HT-29 (cell line): Measurements from ENCODE around the gene LAMA5. TPM values are rescaled to one million over a fixed set of nuclear protein-coding genes. Genes with fewer than 3 reads are reported as not detected.

Experiments used
- DNase-seq: peaks from one replicate; pipeline ENCODE4 v3.0.0-alpha.2; 2015; ENCODE audit warnings: low spot score
- total RNA-seq: library from RNA; depleted of rRNA; stranded (reverse); fragments of >200 nt; shearing (Covaris generic); gene quantifications from 2 replicates; pipeline ENCODE4 v1.2.3, GENCODE V29; 2014; rRNA removed

Gene LAMA5, protein sequence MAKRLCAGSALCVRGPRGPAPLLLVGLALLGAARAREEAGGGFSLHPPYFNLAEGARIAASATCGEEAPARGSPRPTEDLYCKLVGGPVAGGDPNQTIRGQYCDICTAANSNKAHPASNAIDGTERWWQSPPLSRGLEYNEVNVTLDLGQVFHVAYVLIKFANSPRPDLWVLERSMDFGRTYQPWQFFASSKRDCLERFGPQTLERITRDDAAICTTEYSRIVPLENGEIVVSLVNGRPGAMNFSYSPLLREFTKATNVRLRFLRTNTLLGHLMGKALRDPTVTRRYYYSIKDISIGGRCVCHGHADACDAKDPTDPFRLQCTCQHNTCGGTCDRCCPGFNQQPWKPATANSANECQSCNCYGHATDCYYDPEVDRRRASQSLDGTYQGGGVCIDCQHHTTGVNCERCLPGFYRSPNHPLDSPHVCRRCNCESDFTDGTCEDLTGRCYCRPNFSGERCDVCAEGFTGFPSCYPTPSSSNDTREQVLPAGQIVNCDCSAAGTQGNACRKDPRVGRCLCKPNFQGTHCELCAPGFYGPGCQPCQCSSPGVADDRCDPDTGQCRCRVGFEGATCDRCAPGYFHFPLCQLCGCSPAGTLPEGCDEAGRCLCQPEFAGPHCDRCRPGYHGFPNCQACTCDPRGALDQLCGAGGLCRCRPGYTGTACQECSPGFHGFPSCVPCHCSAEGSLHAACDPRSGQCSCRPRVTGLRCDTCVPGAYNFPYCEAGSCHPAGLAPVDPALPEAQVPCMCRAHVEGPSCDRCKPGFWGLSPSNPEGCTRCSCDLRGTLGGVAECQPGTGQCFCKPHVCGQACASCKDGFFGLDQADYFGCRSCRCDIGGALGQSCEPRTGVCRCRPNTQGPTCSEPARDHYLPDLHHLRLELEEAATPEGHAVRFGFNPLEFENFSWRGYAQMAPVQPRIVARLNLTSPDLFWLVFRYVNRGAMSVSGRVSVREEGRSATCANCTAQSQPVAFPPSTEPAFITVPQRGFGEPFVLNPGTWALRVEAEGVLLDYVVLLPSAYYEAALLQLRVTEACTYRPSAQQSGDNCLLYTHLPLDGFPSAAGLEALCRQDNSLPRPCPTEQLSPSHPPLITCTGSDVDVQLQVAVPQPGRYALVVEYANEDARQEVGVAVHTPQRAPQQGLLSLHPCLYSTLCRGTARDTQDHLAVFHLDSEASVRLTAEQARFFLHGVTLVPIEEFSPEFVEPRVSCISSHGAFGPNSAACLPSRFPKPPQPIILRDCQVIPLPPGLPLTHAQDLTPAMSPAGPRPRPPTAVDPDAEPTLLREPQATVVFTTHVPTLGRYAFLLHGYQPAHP (N-terminal part only)
- 286 and 336 TPM in 2 replicates for total RNA-seq

DNA sequence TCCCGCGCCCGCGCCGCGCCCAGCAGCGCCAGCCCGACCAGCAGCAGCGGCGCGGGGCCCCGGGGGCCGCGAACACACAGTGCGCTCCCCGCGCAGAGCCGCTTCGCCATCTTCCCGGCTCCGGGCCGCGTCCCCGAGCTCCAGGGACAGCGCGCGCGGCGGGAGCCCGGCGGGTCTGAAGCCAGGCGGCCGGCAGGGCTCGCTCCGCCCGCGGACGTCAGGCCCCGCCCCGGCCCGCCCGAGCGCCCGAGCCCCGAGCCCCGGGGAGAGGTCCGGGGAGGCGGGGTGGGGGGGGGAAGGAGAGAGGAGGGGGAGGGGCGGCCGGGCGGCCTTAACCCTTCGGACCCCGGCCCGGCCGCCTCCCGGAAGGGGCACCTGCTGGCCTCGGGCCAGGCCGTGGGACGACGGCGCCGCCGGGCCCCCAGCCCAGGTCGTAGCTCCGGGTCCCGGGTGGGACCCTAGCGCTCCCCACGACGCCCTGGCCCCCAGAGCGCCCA is at the start of gene LAMA5:
LAMA5 (minus strand) TSS at position 177 of the 497 bp plus-strand sequence; CDS start at position 110, 67 bp downstream.
- peak; percentile 70 for DNase-seq

DNA sequence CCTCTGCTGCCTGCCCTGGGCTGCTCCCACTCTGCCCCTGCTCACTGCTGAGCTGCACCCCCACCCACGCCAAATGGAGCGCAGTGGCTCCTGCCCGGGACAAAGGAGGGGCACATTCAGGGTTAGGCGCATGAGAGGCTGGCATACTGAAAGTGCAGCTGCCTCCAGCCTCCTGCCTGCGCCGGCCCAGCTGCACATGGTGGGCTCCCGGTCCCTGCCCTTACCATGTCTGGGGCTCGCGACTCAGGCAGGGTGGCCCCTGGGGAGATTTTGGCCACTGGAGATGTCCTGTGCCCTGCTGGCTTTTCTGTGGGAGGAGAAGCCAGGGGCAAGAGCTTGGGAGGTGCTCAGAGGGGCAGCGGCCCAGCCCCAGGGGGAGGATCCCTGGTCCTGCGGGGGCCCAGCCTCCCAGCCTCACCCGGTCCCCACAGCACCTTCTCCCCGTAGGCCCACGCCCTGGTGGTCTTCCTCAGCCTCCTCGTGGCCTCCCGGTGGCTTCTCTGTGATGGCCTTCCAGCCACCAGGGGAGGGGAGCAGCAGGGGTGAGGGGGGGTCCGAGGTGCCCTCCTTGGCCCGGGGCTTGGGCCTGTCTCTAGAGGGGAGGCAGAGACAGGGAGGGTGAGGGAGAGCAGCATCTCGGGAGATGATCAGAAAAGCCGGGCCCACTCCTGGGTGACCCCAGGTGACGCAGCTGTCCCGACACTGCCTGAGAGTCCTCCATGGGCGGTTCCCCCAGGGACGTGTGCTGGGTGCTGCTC is 48.4 kb upstream of the LAMA5 start:
- DNase-seq = no peak

DNA sequence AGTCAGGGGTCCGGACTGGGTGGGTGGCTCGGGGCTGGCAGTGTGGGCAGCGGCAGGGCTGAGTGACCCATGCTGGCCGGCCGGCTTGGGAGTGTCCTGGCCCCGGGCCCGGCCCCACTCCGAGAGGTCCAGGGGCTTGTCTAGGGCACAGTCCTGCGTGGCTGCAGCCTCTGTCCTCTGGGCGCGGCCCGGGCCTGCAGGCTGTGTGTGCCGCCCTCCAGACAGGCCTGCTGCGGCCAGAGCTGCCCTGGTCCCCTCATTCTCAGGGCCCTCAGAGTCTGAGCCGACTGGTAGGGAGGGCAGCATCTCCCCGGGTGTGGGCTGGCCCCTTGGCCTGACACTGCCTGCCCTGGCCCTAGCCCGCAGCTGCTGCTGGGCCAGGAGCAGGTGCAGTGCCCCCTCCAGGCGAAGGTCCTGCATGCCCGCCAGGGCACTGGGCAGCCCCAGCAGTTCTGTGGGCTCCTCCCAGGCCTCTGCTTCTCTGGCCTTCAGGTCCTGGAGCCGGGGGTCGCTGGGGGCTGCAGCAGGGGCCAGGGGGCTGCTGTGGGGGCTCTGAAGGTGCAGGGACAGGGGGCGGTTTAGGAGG is 46.9 kb upstream of the LAMA5 start:
- peak; percentile 60 for DNase-seq

DNA sequence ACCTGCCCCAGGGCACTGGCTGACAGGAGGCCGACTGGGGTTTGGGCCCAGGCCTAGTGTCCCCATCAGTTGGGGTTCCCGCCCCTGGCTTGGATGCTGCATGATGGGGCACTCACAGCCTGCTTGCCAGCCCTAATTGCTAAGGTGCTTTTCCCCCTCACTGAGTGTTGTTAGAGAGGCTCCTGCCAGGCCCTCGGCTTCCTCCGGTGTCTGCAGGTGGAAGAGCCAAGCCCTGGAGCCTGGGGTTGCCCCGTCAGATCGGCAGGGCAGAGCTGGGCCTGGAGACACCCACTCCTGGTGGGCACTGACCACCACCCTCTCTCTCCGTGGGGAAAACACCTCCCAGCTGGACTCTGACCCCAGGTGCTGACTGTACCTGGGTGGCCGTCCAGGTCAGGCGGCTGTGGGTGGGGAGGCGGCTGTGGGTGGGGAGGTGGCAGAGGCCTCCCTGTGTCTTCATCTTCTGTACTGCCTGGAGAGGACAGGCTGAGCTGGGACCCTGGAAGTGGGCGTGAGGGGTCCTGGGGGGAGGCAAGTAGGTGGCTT is 46.0 kb upstream of the LAMA5 start:
- peak; percentile 48 for DNase-seq

DNA sequence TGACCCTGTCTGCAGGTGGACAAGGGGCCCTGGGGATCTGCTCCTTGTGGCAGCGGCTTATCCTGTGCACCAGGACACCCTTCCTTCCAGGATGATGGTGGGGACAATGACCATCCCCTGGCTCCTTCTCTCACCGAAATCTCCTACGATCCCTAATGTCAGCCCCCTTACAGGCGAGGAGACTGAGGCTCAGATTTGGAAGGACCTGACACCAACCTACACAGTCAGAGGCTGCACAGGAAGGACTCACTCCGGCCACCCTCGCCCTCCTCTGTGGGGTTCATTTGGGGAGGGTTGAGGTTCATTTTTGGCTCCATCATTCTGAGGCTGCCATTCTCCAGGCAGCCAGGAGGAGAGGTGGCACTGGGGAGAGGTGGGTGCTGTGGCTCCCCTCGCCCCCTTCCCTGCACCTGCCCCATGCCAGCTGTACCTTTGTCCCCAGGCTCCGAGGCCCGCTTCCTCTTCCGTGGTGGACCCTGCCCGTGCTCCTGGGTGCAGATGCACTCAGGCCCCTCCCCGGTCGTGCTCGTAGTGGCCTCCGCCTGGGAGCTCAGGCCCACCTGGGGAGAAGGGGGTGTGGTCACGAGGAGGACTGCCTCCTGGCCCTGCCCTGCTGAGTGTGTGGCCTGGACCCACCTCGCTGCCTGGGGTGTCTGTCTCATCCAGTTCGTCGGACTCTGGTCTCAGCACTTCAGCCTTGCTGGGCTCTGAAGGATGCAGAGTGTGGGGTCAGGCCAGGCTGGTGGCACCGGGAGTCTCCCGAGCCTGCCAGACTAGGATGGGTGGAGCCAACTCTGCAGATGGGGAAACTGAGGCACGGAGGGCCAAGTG is 45.3 kb upstream of the LAMA5 start:
- peak; percentile 45 for DNase-seq

DNA sequence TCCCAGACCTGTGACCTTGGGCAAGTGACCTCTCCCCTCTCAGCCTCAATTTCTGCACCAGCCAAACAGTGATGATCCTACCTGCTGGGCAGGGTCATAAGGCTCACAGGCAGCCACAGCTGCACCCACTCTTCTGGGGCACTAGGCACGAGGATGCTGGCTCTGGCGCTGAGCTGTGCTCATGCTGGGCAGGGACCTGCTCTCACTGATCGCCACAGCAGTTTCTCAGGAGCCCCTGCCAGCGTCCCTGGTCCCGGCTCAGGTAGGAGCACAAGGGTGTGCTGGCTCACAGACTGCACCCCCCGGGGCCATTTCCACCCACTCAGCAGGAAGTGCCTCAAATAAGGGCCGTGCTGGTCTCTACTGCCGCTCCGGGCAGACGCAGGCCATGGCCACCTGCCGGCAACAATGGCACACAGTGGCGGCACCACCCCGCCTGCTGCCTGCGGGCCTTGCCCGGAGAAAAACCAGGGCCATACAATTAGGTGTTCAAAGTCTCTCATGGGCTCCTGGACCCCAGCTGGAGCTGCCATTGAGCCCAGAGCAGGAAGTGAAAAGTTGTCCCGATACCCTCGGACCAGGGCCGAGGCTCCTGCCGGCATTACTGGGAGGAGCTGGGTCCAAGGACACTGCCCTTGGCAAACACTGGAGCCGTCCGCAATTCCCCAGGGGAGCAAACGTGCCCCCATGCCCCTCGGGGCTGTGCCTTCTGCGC is 44.5 kb upstream of the LAMA5 start:
- peak; percentile 76 for DNase-seq

DNA sequence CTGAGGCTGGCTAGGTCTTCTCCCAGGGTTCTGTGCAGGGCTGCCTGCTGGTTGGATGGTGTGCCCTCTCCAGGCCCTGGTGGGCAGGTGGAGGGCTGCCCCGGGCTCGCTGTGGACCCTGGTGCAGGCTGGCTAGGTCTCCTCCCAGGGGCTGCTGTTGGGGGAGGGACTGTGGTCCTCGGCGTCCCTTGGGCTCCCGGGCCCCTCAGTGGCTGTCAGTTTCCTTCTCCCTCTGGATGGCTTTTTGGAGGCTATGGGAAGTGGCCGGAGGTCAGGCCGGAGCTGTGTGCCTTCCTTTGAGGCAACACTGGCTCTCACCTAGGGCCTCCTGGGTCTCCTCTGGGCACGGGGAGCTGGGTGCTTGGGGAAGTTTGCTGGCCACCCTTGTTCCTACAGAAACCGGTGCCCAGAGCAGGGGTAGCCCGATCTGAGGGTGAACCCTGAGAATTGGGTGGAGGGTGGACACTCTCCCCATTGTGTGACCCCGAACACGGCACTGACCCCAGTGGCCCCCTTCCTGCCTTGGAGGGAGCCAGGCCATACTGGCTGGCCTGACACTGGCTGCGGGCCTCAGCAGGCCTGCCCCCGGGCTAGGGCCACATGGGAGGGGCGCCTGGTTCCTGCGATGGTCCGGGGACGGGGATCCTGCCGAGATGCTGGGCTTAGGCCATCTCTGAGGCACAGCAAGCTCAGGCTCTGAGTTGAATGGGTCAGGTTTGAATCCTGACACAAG is 43.8 kb upstream of the LAMA5 start:
- no peak for DNase-seq

DNA sequence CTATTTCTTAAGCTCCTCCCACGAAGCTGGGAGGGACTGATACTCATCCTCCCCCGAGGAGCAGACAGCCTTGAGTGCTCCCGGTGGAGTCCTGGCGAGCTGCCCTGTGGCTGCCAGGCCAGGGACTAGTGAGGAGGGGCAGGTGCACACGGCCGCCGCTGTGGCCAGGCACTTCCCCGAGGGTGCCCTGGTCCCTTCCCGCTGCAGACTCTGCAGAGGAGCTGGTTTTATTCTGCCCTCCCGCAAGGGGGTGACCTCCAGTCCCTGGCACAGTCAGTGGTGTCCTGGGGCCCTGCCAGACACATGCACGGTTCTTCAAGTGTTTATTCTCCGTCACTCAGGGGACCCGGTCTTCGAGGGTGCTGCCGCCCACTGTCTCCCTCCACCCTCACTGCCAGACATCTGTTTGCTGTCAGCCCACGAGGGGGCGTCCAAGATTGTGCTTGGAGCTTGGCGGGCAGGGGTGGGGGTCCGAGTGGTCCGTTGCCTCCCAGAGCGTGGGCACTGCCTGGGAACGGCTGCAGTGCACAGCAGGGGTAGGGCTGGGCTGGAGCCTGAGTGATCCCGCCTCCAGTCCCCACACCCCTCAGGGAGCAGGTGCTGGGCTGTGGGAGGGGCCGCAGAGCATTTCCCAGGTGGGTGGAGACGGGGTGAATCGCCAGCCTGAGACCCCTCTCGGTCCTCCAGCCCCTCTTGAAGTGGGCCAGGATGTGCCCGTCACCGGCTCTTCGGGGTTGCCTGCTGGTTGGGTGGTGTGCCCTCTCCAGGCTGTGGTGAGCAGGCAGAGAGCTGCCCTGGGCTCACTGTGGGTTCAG is 43.0 kb upstream of the LAMA5 start:
- peak; percentile 78 for DNase-seq

DNA sequence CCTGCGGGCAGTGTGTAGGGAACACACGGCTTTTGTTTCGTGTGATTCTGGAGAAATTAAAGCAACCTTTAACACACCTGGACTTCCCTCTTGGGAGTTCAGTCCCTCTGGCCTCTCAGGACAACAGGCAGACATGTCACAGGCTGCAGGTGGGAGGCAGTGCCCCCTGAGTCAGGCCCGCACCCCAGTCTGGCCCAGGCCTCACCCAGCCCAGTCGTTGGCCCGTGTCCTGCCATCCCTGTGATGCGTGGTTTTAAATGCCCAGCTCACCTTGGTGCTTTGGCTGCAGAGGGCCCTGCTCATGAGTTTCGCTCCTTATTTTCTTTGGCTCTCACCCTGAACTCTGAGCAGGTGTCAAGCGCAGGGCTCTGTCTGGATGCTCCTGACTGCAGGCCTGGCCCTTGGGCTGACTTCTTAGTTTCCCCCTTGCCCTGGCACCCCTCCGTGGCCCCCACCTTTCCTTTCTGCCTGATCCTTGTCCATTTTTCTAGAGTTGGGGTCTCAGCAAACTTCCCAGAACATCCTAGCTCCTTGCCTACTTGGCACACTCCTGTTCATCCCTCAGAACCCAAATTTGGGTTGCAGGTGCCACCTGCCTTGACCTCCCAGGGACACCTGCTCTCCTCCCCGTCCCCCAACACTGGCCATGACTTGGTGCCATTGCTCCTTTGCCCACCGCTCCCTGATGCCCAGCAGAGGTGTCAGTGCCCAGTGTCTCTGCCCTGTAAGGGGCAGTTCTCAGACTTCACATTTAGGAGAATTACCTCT is 42.2 kb upstream of the LAMA5 start:
- no peak for DNase-seq

DNA sequence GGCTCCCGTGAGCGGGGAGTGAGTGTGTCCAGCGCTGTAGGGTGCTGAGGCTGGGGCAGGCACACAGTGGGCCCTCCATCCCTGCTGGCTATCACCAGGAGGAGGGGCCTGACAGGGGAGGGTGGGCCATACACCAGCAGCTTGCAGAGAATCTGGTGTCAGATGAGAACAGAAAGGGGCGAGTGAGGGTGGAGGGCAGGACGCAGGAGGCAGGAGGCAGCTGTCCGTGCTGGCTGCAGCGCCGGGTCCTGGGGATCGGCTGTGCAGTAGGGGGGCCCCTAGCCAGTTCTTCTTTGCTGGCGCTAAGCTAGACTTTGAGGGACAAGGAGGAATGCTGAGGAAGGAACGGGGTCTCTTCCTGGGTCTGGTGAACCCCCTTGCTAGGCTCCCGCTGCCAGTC is 41.5 kb upstream of the LAMA5 start:
- no peak for DNase-seq

DNA sequence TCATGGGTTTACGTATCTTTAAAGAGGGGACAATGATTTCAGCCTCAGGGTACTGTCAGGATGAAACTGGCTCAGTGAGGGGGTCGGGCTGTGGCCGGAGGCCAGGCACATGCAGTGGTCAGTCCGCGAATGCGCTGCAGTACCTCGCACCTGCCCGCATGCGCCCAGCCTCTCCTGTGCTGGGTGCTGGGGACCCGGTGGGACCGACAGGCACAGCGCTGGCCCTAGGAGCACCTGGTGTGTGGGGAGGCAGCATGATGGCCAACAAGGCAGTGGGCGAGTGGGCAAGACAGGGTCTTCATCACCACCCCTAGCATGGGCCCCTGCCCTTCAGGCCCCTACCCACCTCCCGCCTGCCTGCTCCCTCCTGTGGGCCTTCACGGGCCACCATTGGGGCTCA is 40.9 kb upstream of the LAMA5 start:
- no peak for DNase-seq

DNA sequence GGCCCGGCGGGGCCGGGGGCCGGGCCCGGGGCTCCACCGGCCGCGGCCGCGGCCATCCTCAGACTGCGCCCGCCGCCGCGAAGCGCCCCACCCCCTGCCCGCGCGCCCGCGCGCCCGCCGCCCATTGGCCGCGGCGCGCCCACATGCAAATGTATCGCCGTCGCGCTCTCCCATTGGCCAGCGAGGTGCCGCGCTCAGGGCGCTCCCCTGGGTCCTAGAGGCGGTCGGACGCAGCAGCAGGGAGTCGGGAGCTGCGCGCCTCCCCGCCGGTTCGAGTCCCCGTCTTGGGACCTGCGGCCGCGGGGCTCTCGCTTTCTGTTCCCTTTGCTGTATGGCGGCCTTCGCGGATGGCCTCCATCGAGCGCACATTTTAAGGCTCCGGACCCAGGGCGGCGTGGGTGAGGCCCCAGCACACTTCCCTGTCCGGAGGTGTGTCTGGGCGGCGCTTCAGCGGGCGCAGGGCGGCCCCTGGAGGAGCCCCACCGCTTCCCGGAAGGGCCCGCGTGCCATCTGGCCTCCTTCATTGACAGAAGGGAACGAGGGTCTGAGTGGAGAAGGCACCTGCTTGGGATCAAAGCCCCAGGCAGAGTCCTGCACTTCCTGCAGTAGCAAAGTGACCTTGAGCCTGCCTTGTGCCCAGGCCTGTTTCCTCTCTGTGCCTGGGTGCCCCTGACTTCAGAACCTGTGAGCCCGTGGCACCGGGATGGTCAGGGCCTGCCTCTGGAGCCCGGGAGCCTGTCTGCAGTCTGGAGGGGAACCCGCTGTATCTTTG is 40.3 kb upstream of the LAMA5 start, which contains the start of gene CABLES2:
CABLES2 (minus strand) TSS at position 65 of the 772 bp plus-strand sequence; CDS start at position 56, 9 bp downstream.
- peak; percentile 98 for DNase-seq

DNA sequence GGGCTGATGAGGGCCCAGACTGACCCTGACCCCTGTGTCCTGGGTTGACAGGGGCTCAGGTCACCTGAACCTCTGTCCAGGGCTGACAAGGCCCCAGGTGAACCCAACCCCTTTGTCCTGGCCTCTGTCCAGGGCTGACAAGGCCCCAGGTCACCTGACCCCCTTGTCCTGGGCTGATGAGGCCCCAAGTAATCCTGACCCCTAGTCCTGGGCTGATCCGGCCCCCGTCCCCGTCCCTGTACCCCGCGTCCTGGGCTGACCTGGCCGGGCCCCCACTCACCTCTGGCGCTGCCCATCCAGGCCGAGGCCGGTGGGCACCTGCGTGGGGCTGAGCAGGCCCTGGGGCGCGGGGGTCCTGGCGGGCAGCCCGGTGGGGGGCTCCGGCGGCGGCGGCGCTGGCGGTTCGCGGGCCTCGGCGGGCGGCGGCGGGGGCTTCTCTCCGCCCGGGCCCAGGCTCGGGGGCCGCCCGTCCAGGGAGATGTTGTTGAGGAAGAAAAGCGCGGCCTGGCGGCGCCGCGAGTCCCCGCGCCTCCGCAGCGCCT is 39.6 kb upstream of the LAMA5 start:
- no peak for DNase-seq

DNA sequence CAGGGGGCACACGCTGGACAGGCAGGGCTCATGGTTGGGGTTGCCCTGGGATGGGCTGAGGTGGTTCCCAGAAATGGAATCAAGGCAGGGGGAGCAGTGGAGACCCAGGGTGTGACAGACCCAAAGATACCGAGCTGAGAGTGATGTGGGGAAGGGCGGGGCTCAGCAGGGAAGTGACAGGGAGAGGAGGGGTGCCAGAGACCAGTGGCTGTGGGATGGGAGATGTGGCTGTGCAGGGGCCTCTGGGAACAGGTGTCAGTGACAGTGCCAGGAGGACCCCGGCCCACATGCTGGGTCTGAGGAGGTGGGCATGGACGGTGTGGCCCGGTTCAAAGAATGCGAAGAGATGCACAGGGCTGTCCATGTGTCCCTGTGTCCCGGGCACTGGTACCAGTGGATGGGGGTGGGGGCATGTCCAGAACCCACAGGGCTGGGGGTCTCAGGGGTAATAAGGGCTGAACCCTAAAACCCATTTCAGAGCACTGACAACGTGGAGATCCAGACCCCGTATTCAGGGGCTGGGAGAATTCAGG is 38.9 kb upstream of the LAMA5 start:
- DNase-seq = no peak
